ENCODE measurements around the gene SCEL.

GRCh38 chr13:77691871-77692270, 156.4 kb downstream of the SCEL start:
- TF ChIP-seq, protein P1, sequence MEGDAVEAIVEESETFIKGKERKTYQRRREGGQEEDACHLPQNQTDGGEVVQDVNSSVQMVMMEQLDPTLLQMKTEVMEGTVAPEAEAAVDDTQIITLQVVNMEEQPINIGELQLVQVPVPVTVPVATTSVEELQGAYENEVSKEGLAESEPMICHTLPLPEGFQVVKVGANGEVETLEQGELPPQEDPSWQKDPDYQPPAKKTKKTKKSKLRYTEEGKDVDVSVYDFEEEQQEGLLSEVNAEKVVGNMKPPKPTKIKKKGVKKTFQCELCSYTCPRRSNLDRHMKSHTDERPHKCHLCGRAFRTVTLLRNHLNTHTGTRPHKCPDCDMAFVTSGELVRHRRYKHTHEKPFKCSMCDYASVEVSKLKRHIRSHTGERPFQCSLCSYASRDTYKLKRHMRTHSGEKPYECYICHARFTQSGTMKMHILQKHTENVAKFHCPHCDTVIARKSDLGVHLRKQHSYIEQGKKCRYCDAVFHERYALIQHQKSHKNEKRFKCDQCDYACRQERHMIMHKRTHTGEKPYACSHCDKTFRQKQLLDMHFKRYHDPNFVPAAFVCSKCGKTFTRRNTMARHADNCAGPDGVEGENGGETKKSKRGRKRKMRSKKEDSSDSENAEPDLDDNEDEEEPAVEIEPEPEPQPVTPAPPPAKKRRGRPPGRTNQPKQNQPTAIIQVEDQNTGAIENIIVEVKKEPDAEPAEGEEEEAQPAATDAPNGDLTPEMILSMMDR (IDR thresholded peaks at IDR 0.05) = no peak
- TF ChIP-seq POLR2A (IDR thresholded peaks at IDR 0.05) = no peak

All from Peyer's patch (tissue), 4 donors.